ELR (cell line): Measurements from ENCODE around the gene CD69.

Experiments used
- DNase-seq: peaks from one replicate; pipeline ENCODE4 v3.0.0-alpha.2; 2015; ENCODE audit warnings: low read depth

CD69 gene

GRCh38 chr12:9760699-9761418, at the start of gene CD69:
Gene CD69 (minus strand): TSS chr12:9760901. CDS start chr12:9760820, 81 bp downstream.
- peak; percentile 39 for DNase-seq

GRCh38 chr12:9809866-9810265, 49.2 kb upstream of the CD69 start:
- DNase-seq: no peak

- DNase-seq: no peak
Observed at GRCh38 chr12:9809338-9809737, 48.6 kb upstream of the CD69 start.

- no peak for DNase-seq
Observed at GRCh38 chr12:9808504-9808903, 47.8 kb upstream of the CD69 start.

GRCh38 chr12:9806714-9807113, 46.0 kb upstream of the CD69 start:
- no peak for DNase-seq

- DNase-seq: no peak
Observed at GRCh38 chr12:9805883-9806282, 45.2 kb upstream of the CD69 start.

- no peak for DNase-seq
Observed at GRCh38 chr12:9799961-9800360, 39.3 kb upstream of the CD69 start.

- peak; percentile 80 for DNase-seq
Observed at GRCh38 chr12:9797722-9798619, 37.3 kb upstream of the CD69 start.

GRCh38 chr12:9796971-9797370, 36.3 kb upstream of the CD69 start:
- peak; percentile 16 for DNase-seq

- DNase-seq: no peak
Observed at GRCh38 chr12:9796346-9796745, 35.6 kb upstream of the CD69 start.

GRCh38 chr12:9795945-9796344, 35.2 kb upstream of the CD69 start:
- DNase-seq: no peak

GRCh38 chr12:9794484-9795093, 33.9 kb upstream of the CD69 start:
- no peak for DNase-seq

GRCh38 chr12:9793779-9794395, 33.2 kb upstream of the CD69 start:
- DNase-seq: no peak

- DNase-seq: peak; percentile 95
Observed at GRCh38 chr12:9792961-9793617, 32.4 kb upstream of the CD69 start.

GRCh38 chr12:9792185-9792900, 31.6 kb upstream of the CD69 start:
- DNase-seq: no peak

GRCh38 chr12:9786726-9787717, 26.3 kb upstream of the CD69 start:
- DNase-seq: peak; percentile 68

- DNase-seq: no peak
Observed at GRCh38 chr12:9784816-9785215, 24.1 kb upstream of the CD69 start.

- no peak for DNase-seq
Observed at GRCh38 chr12:9784326-9784725, 23.6 kb upstream of the CD69 start.

GRCh38 chr12:9782547-9783382, 22.1 kb upstream of the CD69 start:
- no peak for DNase-seq
